WTC11 (cell line): ENCODE data around the gene OTUD7B. TPM values are rescaled to one million over a fixed set of nuclear protein-coding genes. Genes with fewer than 3 reads are reported as not detected.
"Not testable (repeated sequence)": the region's sequence is repeated elsewhere in the genome, so short reads cannot be mapped to it uniquely, and the experiment has no call there.

Experiments
- ATAC-seq: fragments of 200-7000 bp; cut with Tn5 transposase; 2 replicates; pipeline ENCODE4 v1.10.0; 2021; ENCODE audit warnings: mild to moderate bottlenecking, moderate library complexity
- CTCF ChIA-PET: fragments of 300-600 bp; sonication (Branson Sonifier 250); formaldehyde crosslinking; loops from one replicate; lab custom pipeline; 2021; ENCODE audit warnings: antibody characterized with exemption; lab: Charles Lee
- POLR2A ChIA-PET: fragments of 350-600 bp; sonication (Branson Sonifier 250); formaldehyde crosslinking; loops from one replicate; lab custom pipeline; 2021; ENCODE audit warnings: antibody characterized with exemption; lab: Charles Lee
- DNase-seq: peaks from one replicate; pipeline ENCODE4 v3.0.0; 2021; ENCODE audit warnings: low spot score
- H3K27ac Mint-ChIP-seq: 2 replicates; pipeline ENCODE4 v1.8.0; 2021; ENCODE audit warnings: mixed read lengths
- H3K27me3 Mint-ChIP-seq: 2 replicates; pipeline ENCODE4 v1.8.0; 2021; ENCODE audit warnings: low read depth, mild to moderate bottlenecking, moderate library complexity, mixed read lengths
- H3K36me3 Mint-ChIP-seq: 2 replicates; pipeline ENCODE4 v1.8.0; 2021; ENCODE audit warnings: mixed read lengths
- H3K4me1 Mint-ChIP-seq: 2 replicates; pipeline ENCODE4 v1.8.0; 2022; ENCODE audit warnings: mixed read lengths
- H3K4me3 Mint-ChIP-seq: 2 replicates; pipeline ENCODE4 v1.8.0; 2021; ENCODE audit warnings: mild to moderate bottlenecking, moderate library complexity, mixed read lengths
- H3K9me3 Mint-ChIP-seq: 2 replicates; pipeline ENCODE4 v1.8.0; 2021; ENCODE audit warnings: mixed read lengths
- ATF3 ChIP-seq: sonication (generic); formaldehyde crosslinking; conservative IDR thresholded peaks from 2 replicates; pipeline ENCODE4 v1.8.1; 2022; ENCODE audit warnings: mild to moderate bottlenecking, missing genetic modification reagents
- ATF6 ChIP-seq: sonication (generic); formaldehyde crosslinking; IDR thresholded peaks from 2 replicates; pipeline ENCODE4 v1.8.1; 2023; ENCODE audit warnings: mild to moderate bottlenecking, missing genetic modification reagents
- CTCF ChIP-seq: fragments of 200-600 bp; IDR thresholded peaks from 2 replicates; pipeline ENCODE4 v1.8.0; 2022; ENCODE audit warnings: antibody characterized with exemption
- ETV6 ChIP-seq: sonication (generic); formaldehyde crosslinking; IDR thresholded peaks from 2 replicates; pipeline ENCODE4 v1.8.1; 2022; ENCODE audit warnings: mild to moderate bottlenecking, missing genetic modification reagents
- FOXJ3 ChIP-seq: sonication (generic); formaldehyde crosslinking; IDR thresholded peaks from 2 replicates; pipeline ENCODE4 v1.9.0; 2021; ENCODE audit warnings: missing genetic modification reagents, mild to moderate bottlenecking, borderline replicate concordance
- FOXK1 ChIP-seq: sonication (generic); formaldehyde crosslinking; IDR thresholded peaks from 2 replicates; pipeline ENCODE4 v1.8.0; 2022; ENCODE audit warnings: mild to moderate bottlenecking, moderate library complexity, missing genetic modification reagents
- GTF2I ChIP-seq: fragments of 250-450 bp; sonication (Bioruptor Pico); conservative IDR thresholded peaks from 2 replicates; pipeline ENCODE4 v1.4.0; 2021; ENCODE audit warnings: mild to moderate bottlenecking
- JUN ChIP-seq: sonication (generic); formaldehyde crosslinking; IDR thresholded peaks from 2 replicates; pipeline ENCODE4 v1.8.0; 2023; ENCODE audit warnings: mild to moderate bottlenecking, missing genetic modification reagents
- MAX ChIP-seq: sonication (generic); formaldehyde crosslinking; IDR thresholded peaks from 2 replicates; pipeline ENCODE4 v1.8.0; 2022; ENCODE audit warnings: mild to moderate bottlenecking, missing genetic modification reagents
- MXD4 ChIP-seq: fragments of 250-450 bp; sonication (Bioruptor Pico); IDR thresholded peaks from 2 replicates; pipeline ENCODE4 v1.8.0; 2021; ENCODE audit warnings: mild to moderate bottlenecking, moderate library complexity, borderline replicate concordance
- RELA ChIP-seq: sonication (generic); formaldehyde crosslinking; IDR thresholded peaks from 2 replicates; pipeline ENCODE4 v1.8.1; 2022; ENCODE audit warnings: missing genetic modification reagents, mild to moderate bottlenecking, borderline replicate concordance
- RORB ChIP-seq: fragments of 250-450 bp; sonication (Bioruptor Pico); IDR thresholded peaks from 2 replicates; pipeline ENCODE4 v1.9.0; 2021; ENCODE audit warnings: mild to moderate bottlenecking
- USF2 ChIP-seq: sonication (generic); formaldehyde crosslinking; IDR thresholded peaks from 2 replicates; pipeline ENCODE4 v1.8.1; 2023; ENCODE audit warnings: mild to moderate bottlenecking, missing genetic modification reagents, moderate library complexity
- ZBTB21 ChIP-seq: sonication (generic); formaldehyde crosslinking; IDR thresholded peaks from 2 replicates; pipeline ENCODE4 v1.8.1; 2023; ENCODE audit warnings: mild to moderate bottlenecking, missing genetic modification reagents, borderline replicate concordance
- ZNF219 ChIP-seq: sonication (generic); formaldehyde crosslinking; IDR thresholded peaks from 2 replicates; pipeline ENCODE4 v1.8.0; 2023; ENCODE audit warnings: missing genetic modification reagents, mild to moderate bottlenecking, borderline replicate concordance
- ZNF263 ChIP-seq: sonication (generic); formaldehyde crosslinking; IDR thresholded peaks from 2 replicates; pipeline ENCODE4 v1.8.1; 2022; ENCODE audit warnings: low read depth, mild to moderate bottlenecking, moderate library complexity, missing genetic modification reagents
- ZSCAN18 ChIP-seq: fragments of 250-450 bp; sonication (Bioruptor Pico); IDR thresholded peaks from 2 replicates; pipeline ENCODE4 v2.1.2; 2022; ENCODE audit warnings: mild to moderate bottlenecking, moderate library complexity
- total RNA-seq: library from RNA; stranded (reverse); gene quantifications from 3 replicates; pipeline ENCODE4 v1.2.3, GENCODE V29; 2021

The OTUD7B gene
- total RNA-seq, 1 experiment from 2014 or later, result 21.0 TPM

- TF ChIP-seq ZSCAN18, result no peak
- no peak for TF ChIP-seq ETV6 (CRISPR knock-in tag)
- TF ChIP-seq ZNF219 (CRISPR knock-in tag), result no peak
- TF ChIP-seq MXD4 (CRISPR knock-in tag), result no peak
Observed at GRCh38 chr1:149963358-149963757, 47.2 kb downstream of the OTUD7B start (continued).

- Mint-ChIP-seq H3K27me3 (no peaks in the 10 kb centered on the region), H3K4me3 (no peak overlapping the region), H3K9me3 (peaks cover 15% of the 10 kb centered on the region), H3K27ac (peak overlapping the region; percentile 28; the same call in 1 of the 2 replicates), H3K36me3 (peaks cover 63% of the 10 kb centered on the region), H3K4me1 (no peaks in the 10 kb centered on the region)
- ATAC-seq, result no peak
- no peak for TF ChIP-seq ATF3 (CRISPR knock-in tag)
- TF ChIP-seq USF2, result no peak
- TF ChIP-seq GTF2I, result no peak
- no peak for DNase-seq
- POLR2A ChIA-PET, result no interaction called here
- CTCF ChIA-PET, result interaction anchor here (0.9 to 1.6 kb wide), 6 partner anchors 20 to 224 kb away, joined by 3 to 10 read pairs (median 4); no protein-coding TSS in a partner anchor
Observed at GRCh38 chr1:149962736-149963135, 47.8 kb downstream of the OTUD7B start.

GRCh38 chr1:149962039-149962647 is 48.4 kb downstream of the OTUD7B start:
- ATAC-seq (peak; percentile 73), DNase-seq (peak; percentile 29)
- ChIA-PET POLR2A (no interaction called here), CTCF (interaction anchor here (0.5 to 1.9 kb wide), 8 partner anchors 20 to 568 kb away, joined by 3 to 10 read pairs (median 4); no protein-coding TSS in a partner anchor)
- no peak overlapping the region for H3K27ac Mint-ChIP-seq
- no peaks in the 10 kb centered on the region for H3K4me1 Mint-ChIP-seq
- no peak overlapping the region for H3K4me3 Mint-ChIP-seq
- no peaks in the 10 kb centered on the region for H3K27me3 Mint-ChIP-seq
- peaks cover 67% of the 10 kb centered on the region for H3K36me3 Mint-ChIP-seq
- TF ChIP-seq FOXJ3 (CRISPR knock-in tag) (no peak), CTCF (peak; percentile 56), RORB (no peak), ZNF263 (CRISPR knock-in tag) (no peak)
- TF ChIP-seq, all 79 proteins: peak for 1
- H3K9me3 Mint-ChIP-seq, result peaks cover 19% of the 10 kb centered on the region

GRCh38 chr1:149957548-149957947 is 53.0 kb downstream of the OTUD7B start:
- ATAC-seq, DNase-seq, H3K27me3 Mint-ChIP-seq, H3K4me1 Mint-ChIP-seq, H3K27ac Mint-ChIP-seq, POLR2A ChIA-PET, CTCF ChIA-PET, H3K4me3 Mint-ChIP-seq: not testable (repeated sequence)
- Mint-ChIP-seq H3K36me3 (peaks cover 85% of the 10 kb centered on the region), H3K9me3 (peaks cover 38% of the 10 kb centered on the region)

GRCh38 chr1:149949911-149950310 is 60.6 kb downstream of the OTUD7B start:
- ChIA-PET POLR2A (no interaction called here), CTCF (interaction anchor here (1.1 kb wide), 1 partner anchor 8 kb away, joined by 4 read pairs; no protein-coding TSS in a partner anchor)
- H3K36me3 Mint-ChIP-seq, result peaks cover 60% of the 10 kb centered on the region
- H3K4me1 Mint-ChIP-seq, result no peaks in the 10 kb centered on the region
- H3K9me3 Mint-ChIP-seq, result peaks cover 12% of the 10 kb centered on the region; the same call in 1 of the 2 replicates
- no peaks in the 10 kb centered on the region for H3K27me3 Mint-ChIP-seq
- no peak overlapping the region for H3K4me3 Mint-ChIP-seq
- H3K27ac Mint-ChIP-seq, result no peak overlapping the region
- DNase-seq (no peak), ATAC-seq (no peak)
- TF ChIP-seq ZBTB21 (CRISPR knock-in tag), result no peak
- TF ChIP-seq ATF6 (CRISPR knock-in tag), result no peak
- TF ChIP-seq ETV6 (CRISPR knock-in tag), result no peak
- TF ChIP-seq FOXK1 (CRISPR knock-in tag), result no peak
- TF ChIP-seq JUN (CRISPR knock-in tag), result no peak
- no peak for TF ChIP-seq ZSCAN18
- no peak for TF ChIP-seq RELA (CRISPR knock-in tag)
- no peak for TF ChIP-seq MAX (CRISPR knock-in tag)
